ENCODE data around the gene DCDC2B.
"Not testable (repeated sequence)": the region's sequence is repeated elsewhere in the genome, so short reads cannot be mapped to it uniquely, and the experiment has no call there.

DCDC2B gene

DNA sequence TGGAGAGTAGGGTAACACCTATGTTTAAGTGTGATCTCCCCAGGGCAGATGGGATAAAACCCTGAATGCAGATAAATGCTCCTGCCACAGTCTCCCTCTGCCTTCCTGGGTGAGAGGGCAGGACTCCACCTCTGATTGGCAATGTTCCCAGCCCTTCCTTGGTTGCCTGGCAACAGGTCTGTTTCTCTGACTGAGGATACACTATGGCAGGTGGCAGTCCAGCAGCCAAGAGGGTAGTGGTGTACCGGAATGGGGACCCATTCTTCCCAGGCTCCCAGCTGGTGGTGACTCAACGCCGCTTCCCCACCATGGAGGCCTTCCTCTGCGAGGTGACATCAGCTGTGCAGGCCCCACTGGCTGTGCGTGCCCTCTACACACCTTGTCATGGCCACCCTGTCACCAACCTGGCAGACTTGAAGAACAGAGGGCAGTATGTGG, at the start of gene DCDC2B:
Gene DCDC2B, plus strand, starts transcription at position 199 of the 438 bp plus-strand sequence. Its CDS starts 5 bp downstream, at position 204.
- peak; percentile 57 for DNase-seq

GRCh38 chr1:32159189-32159588, 49.7 kb upstream of the DCDC2B start:
- no peak for DNase-seq

DNA sequence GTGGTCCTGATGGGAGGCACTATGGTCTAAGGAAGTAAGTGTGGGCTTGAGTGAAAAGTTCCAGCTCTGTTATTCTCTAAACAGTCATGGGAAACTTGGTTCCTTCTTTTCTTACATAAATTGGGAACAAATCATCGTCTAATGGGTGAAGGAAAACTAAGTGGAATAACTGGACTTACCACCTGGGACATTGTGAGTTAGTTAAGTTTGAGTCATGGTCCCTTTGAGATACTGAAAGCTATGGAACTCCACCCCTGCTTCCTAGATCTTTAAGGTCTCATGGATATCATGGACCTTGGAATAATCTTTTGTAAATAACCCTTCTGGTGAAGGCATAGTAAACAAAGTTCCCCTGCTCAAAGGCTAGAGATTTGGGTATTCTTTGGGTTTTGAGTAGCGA, 45.5 kb upstream of the DCDC2B start:
- no peak for DNase-seq

- DNase-seq = not testable (repeated sequence)
These were observed 43.3 kb upstream of the DCDC2B start for GRCh38 chr1:32165633-32166032.

GRCh38 chr1:32170991-32171390, 37.9 kb upstream of the DCDC2B start:
- DNase-seq = no peak

DNA sequence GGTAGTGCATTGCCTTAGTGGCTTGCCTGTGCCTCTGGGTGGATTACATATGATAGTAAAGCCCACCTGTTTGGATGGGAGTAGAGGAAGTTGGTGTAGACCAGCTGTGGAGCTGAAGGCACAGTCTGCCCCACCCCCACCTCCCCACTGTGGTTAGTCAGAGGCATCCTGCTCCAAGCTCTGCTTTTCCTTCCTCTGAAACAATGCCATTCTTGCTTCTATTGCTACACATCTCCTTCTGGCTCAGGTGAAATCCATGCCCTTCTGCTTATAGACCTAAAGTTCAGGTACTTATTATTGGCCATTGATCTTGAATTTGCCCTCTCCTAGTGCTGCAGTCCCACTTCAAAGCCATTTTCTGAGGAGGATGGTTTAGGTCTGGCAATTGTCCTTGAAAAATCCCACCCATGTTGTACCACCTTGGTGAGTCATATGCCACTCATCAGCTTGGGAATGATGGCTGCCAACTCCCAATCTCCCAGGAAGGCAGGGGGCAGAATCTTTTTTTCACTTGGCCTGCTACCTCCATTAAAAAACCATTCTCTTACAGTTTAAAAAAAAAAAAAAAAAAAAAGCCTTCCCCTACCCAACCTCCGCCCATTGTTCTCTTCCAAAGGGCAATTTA, 36.2 kb upstream of the DCDC2B start:
- DNase-seq = no peak

GRCh38 chr1:32178380-32179192, 30.3 kb upstream of the DCDC2B start:
- no peak for DNase-seq

GRCh38 chr1:32179193-32179442, 29.8 kb upstream of the DCDC2B start:
- no peak for DNase-seq

DNA sequence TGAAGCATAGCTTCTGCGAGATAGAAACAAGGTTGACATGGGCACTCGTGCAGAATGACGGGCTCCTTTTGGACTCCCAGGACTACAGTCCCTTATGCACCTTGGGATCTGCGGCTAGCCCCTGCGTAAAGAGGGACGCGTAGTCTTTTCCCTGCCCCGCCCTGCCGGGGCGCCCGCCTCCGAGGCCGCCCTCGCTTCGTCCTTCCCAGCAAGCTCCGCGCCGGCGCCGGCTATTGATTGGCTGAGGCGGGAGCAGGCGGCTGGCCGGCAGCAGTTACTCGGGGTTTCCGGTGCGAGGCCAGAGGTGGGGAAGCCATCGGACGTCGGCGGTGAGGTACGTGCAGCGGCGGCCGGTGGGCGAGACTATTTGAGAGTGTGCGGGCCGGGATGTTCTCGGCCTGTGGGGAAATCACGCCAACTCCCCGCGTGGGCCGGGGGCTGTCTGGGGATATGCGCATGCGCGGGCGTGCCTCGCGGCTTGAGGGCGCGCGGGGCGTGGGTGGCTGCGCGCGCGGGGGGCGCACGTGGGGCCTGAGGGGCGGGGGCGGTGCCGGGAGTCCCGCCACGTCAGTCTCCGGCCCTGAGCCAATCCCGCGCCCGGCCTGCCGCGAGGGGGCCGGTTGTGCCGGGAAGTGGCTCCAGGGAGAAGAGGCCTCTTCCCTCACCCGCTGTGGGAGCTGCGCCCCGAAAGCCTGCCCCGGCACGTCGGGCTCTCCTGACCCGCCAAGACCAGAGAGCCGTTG, 29.3 kb upstream of the DCDC2B start, which contains the start of gene TXLNA:
Gene TXLNA, plus strand, starts transcription at position 233 of the 743 bp plus-strand sequence. CDS start 671 bp downstream, outside the sequence.
- DNase-seq = peak; percentile 70

DNA sequence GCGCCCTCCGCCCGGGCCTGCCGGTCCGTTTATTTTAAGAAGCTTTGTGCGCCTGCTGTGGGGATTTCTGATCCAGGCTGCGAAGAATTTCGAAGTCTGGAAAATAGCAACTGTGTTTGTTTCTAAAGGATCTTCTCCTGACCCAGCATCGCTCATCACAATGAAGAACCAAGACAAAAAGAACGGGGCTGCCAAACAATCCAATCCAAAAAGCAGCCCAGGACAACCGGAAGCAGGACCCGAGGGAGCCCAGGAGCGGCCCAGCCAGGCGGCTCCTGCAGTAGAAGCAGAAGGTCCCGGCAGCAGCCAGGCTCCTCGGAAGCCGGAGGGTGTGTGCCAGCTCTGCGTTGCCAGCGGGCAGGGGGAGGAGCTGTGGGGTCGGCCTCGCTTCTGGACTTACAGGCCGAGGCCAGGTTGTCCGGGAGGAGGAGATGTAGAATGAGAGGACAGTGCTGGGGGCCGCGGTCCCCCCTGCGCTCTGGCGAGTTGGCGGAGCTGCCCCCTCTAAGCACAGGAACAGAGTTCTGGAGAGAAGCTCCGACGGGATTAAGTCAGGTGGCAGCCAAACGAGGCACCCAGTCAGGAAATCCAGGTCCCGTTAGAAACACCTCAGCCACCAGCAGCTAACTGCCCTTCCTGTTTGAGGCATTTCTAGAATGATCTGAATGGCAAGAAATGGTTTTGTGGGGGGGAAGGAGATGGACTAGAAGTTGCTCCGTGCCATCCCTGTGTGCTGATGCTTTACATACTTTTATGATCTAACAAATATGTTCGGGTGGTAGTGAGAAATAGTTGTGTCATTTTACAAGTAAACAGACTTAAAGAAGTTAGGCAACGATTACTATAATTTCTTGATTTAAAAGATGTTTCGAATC, 28.5 kb upstream of the DCDC2B start:
- no peak for DNase-seq

- no peak for DNase-seq
These were observed 27.8 kb upstream of the DCDC2B start for GRCh38 chr1:32181065-32181464.

GRCh38 chr1:32181563-32181962, 27.3 kb upstream of the DCDC2B start:
- no peak for DNase-seq

GRCh38 chr1:32182060-32182459, 26.8 kb upstream of the DCDC2B start:
- DNase-seq = no peak

- DNase-seq = no peak
These were observed 24.2 kb upstream of the DCDC2B start for GRCh38 chr1:32184650-32185049.

GRCh38 chr1:32186077-32186476, 22.8 kb upstream of the DCDC2B start:
- DNase-seq = no peak

GRCh38 chr1:32186491-32186890, 22.4 kb upstream of the DCDC2B start:
- DNase-seq = no peak

GRCh38 chr1:32187850-32188249, 21.0 kb upstream of the DCDC2B start:
- DNase-seq = no peak

- DNase-seq = no peak
These were observed 16.5 kb upstream of the DCDC2B start for GRCh38 chr1:32192220-32192948.

- DNase-seq = no peak
These were observed 13.9 kb upstream of the DCDC2B start for GRCh38 chr1:32194984-32195383.

DNA sequence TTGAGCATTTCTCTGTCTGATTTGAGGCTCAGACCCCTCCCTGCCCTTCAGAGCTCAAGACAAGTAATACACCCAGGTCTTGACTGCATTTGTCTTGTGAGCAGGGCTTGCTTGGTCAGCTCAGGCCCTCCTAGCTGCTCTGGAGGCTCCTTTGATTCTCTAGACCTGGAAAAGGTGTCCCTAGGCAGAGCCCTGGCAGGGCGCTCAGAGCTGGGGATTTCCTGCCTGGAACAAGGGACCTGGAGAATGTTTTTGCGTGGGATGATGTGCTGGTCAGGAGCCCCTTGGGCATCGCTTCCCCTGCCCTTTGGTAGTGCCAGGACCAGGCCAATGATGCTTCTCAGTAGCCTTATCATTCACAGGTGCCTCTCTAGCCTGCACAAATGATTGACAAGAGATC, 13.4 kb upstream of the DCDC2B start:
- DNase-seq = no peak

DNA sequence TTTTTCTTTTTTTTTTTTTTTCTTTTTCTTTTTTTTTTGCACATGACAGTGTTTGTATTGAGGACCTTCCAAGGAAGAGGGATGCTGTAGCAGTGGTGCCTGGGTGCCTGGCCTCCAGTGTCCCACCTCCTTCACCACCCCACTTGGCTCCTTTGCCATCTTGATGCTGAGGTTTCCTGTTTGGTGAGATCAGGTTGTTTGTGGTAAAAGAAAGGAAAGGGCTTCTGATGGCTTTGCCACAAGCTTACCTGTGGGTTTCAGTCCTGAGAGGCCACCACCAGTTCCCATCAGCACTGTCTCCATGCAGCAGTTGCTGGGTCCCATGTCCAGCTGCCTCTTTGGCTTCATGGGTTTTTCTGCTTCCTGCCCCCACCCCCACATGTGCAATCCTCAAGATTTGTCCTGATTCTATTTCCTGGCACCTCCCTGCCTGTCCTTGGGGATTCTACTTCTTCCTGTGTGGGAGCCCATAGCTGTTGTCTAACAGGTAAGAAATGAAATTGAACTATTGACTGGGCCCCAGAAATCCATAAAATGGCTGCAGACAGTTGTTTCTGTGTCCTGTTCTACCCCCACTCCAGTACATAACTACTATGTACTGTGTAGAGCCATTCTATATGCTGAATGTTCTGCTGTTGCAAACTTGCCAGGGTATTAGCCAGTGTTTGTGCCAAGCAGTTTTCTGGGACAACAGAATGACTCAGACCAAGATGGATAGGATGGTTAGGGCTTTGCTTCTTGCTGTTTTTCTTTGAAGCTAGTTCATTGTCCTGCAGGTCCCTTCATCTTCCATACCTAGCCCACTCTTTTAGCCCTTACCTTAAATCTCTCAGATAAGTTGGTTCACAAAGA, 12.7 kb upstream of the DCDC2B start:
- DNase-seq = no peak

Data from NCI-H748 treated with DMSO at 0.1 percent for 48 hours (cell line).